Osteocyte (in vitro differentiated cells): ENCODE data around the gene INTS3. TPM values are rescaled to one million over a fixed set of nuclear protein-coding genes. Genes with fewer than 3 reads are reported as not detected.
A peak's percentile ranks its signal among the peaks of the same experiment; 100 is the strongest.

Experiments used
- DNase-seq: peaks from one replicate; pipeline ENCODE4 v3.0.0; 2021; ENCODE audit warnings: mixed read lengths; ENCODE audit not compliant: unreplicated experiment; ENCODE audit errors: extremely low spot score
- H3K27ac Mint-ChIP-seq: one replicate; pipeline ENCODE4 v1.8.0; 2021; ENCODE audit warnings: mild to moderate bottlenecking, mixed read lengths; ENCODE audit not compliant: unreplicated experiment
- H3K27me3 Mint-ChIP-seq: one replicate; pipeline ENCODE4 v1.8.0; 2021; ENCODE audit warnings: mixed read lengths; ENCODE audit not compliant: unreplicated experiment
- H3K36me3 Mint-ChIP-seq: one replicate; pipeline ENCODE4 v1.8.0; 2021; ENCODE audit warnings: mixed read lengths; ENCODE audit not compliant: unreplicated experiment
- H3K4me1 Mint-ChIP-seq: one replicate; pipeline ENCODE4 v1.8.0; 2021; ENCODE audit warnings: mixed read lengths; ENCODE audit not compliant: unreplicated experiment
- H3K4me3 Mint-ChIP-seq: one replicate; pipeline ENCODE4 v1.8.0; 2021; ENCODE audit warnings: mild to moderate bottlenecking, moderate library complexity, mixed read lengths; ENCODE audit not compliant: unreplicated experiment
- H3K9me3 Mint-ChIP-seq: one replicate; pipeline ENCODE4 v1.8.0; 2021; ENCODE audit warnings: mixed read lengths; ENCODE audit not compliant: unreplicated experiment
- CTCF ChIP-seq: fragments of 200-600 bp; sonication (generic); IDR thresholded peaks from 2 replicates; pipeline ENCODE4 v1.5.0; 2021; ENCODE audit warnings: antibody characterized with exemption, mild to moderate bottlenecking, moderate library complexity
- total RNA-seq: library from RNA; stranded (reverse); gene quantifications from 2 replicates; pipeline ENCODE4 v1.2.1, GENCODE V29; 2021

Gene INTS3
- total RNA-seq, 1 donor from 2014 or later, result 65.9 TPM

DNA sequence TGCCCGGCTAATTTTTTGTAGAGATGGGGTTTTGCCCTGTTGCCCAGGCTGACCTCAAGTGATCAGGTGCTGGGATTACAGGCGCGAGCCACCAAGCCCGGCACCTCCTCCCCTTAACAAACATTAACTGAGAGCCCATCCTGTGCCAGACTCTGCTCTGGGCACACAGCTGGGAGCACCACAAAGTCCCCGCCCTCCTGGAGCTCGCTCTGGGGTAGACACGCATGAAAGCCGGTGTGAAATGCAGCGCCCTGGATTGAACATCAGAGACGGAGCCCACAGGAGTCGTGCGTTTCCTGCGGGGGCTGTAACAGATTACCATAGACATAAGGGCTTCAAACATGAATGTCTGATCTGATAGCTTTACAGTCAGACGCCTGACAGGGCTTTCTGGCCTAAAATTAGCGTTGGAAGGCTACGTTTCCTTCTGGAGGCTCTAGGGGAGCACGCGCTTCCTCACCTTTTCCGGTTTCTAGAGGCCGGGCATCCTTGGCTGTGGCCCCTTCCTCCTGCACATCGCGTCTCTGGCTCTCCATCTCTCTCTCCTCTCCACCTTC lies 61.7 kb downstream of the INTS3 start:
- Mint-ChIP-seq H3K36me3 (no peaks in the 10 kb centered on the region), H3K27me3 (peaks cover 18% of the 10 kb centered on the region), H3K4me1 (peaks cover 14% of the 10 kb centered on the region), H3K4me3 (no peak overlapping the region), H3K27ac (no peak overlapping the region), H3K9me3 (no peaks in the 10 kb centered on the region)
- no peak for TF ChIP-seq CTCF
- DNase-seq, result no peak

DNA sequence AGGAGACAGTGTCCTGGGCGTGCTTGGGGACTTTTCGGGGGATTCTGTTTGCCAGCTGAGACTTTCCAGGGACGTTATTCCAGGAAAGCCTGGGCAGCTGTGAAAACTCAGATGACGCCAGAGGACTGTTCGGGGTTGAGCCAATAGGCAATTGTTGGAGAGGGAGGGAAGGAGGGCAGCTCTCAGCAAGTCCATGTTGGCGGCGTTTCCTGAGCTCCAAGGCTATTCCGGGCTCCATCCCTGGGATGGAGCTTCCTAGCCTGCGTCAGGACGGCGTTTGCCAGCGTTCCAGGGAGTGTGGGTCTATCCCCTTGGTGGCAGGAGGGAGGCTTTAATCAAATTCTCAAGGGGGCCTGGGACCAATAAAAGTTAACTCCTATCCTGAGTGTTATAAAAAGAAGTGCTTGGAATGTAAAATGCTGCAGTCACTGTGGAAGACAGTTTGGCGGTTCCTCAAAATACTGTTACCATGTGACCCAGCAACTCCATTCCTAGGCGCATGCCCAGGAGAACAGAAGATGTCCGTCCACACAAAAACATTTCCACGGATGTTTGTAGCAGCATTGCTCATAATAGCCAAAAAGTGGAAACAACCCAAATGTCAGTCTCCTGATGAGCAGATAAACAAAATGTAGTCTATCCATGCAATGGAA lies 62.6 kb downstream of the INTS3 start:
- no peak for TF ChIP-seq CTCF
- H3K27ac Mint-ChIP-seq, result peak overlapping the region; percentile 35
- peaks cover 18% of the 10 kb centered on the region for H3K27me3 Mint-ChIP-seq
- no peak overlapping the region for H3K4me3 Mint-ChIP-seq
- no peaks in the 10 kb centered on the region for H3K9me3 Mint-ChIP-seq
- H3K36me3 Mint-ChIP-seq, result no peaks in the 10 kb centered on the region
- no peak for DNase-seq
- H3K4me1 Mint-ChIP-seq, result peaks cover 16% of the 10 kb centered on the region

GRCh38 chr1:153790966-153791647 lies 63.3 kb downstream of the INTS3 start:
- peak overlapping the region; percentile 35 for H3K27ac Mint-ChIP-seq
- H3K27me3 Mint-ChIP-seq, result peaks cover 18% of the 10 kb centered on the region
- H3K4me3 Mint-ChIP-seq, result no peak overlapping the region
- peaks cover 16% of the 10 kb centered on the region for H3K4me1 Mint-ChIP-seq
- no peak for TF ChIP-seq CTCF
- no peaks in the 10 kb centered on the region for H3K9me3 Mint-ChIP-seq
- no peaks in the 10 kb centered on the region for H3K36me3 Mint-ChIP-seq
- DNase-seq, result no peak

GRCh38 chr1:153791648-153792253 lies 63.9 kb downstream of the INTS3 start:
- Mint-ChIP-seq H3K27ac (peak overlapping the region; percentile 35), H3K36me3 (no peaks in the 10 kb centered on the region), H3K27me3 (peaks cover 18% of the 10 kb centered on the region), H3K4me3 (no peak overlapping the region), H3K9me3 (no peaks in the 10 kb centered on the region), H3K4me1 (peaks cover 16% of the 10 kb centered on the region)
- no peak for DNase-seq
- no peak for TF ChIP-seq CTCF

- no peaks in the 10 kb centered on the region for H3K36me3 Mint-ChIP-seq
- H3K27me3 Mint-ChIP-seq, result peaks cover 13% of the 10 kb centered on the region
- no peak for DNase-seq
- H3K4me3 Mint-ChIP-seq, result no peak overlapping the region
- no peaks in the 10 kb centered on the region for H3K9me3 Mint-ChIP-seq
- no peak overlapping the region for H3K27ac Mint-ChIP-seq
- TF ChIP-seq CTCF, result no peak
- peaks cover 18% of the 10 kb centered on the region for H3K4me1 Mint-ChIP-seq
Measured at GRCh38 chr1:153792631-153793041, 64.8 kb downstream of the INTS3 start.
